Right lung (tissue), 10 donors: ENCODE data around the gene KIF24. TPM values are rescaled to one million over a fixed set of nuclear protein-coding genes. Genes with fewer than 3 reads are reported as not detected.
A peak's percentile ranks its signal among the peaks of the same experiment; 100 is the strongest.
"Not testable (repeated sequence)": the region's sequence is repeated elsewhere in the genome, so short reads cannot be mapped to it uniquely, and the experiment has no call there.

Experiments used
- DNase-seq, 2 donors: peaks; one replicate each; pipeline ENCODE4 v3.0.0-alpha.2; 2013
- long read RNA-seq, 8 donors: transcript quantifications; one replicate each; lab custom pipeline, GENCODE V29; 2026
- polyA plus RNA-seq, 5 donors: library from polyadenylated mRNA; unstranded; fragments of 120-200 nt; gene quantifications; one replicate each; pipeline versions ENCODE4 v1.2.1 to v1.2.3, GENCODE V29; 2013; ENCODE audit warnings: inconsistent platforms in 1 of 5, low replicate concordance in 1 of 5; ENCODE audit not compliant: insufficient read length in 5 of 5, insufficient read depth in 1 of 5

The KIF24 gene
- 1 to 10 TPM; 4.2 to 6.7 (median 5.5) TPM for polyA plus RNA-seq
- long read RNA-seq, donor 1, result 0 reads
- long read RNA-seq, donor 2, result 0 reads
- long read RNA-seq, donor 3, result 0 reads
- long read RNA-seq, donor 4, result 0 reads
- long read RNA-seq, donor 5, partial matches to known transcripts, result 17 of 25 reads
- long read RNA-seq, donor 5, other reads (novel, unspliced or antisense), result 8 of 25 reads
- long read RNA-seq, donor 6, result 0 reads
- long read RNA-seq, donor 7, result 0 reads
- long read RNA-seq, donor 8, result 0 reads

- peak; percentile 98 to 99 for DNase-seq
Observed at GRCh38 chr9:34328987-34329832, at the start of gene KIF24, which contains the start of gene NUDT2. TSS of gene KIF24 (minus strand) at chr9:34329268. CDS start at chr9:34311346, 17,922 bp downstream. TSS of gene NUDT2 (plus strand) at chr9:34329569. CDS start at chr9:34339040, 9,471 bp downstream.

GRCh38 chr9:34378376-34379060, 49.5 kb upstream of the KIF24 start:
- no peak for DNase-seq

GRCh38 chr9:34377404-34377746, 48.3 kb upstream of the KIF24 start:
- no peak for DNase-seq

GRCh38 chr9:34376596-34377403, 47.7 kb upstream of the KIF24 start, which contains the start of gene MYORG:
TSS of gene MYORG (minus strand) at chr9:34376898. CDS start at chr9:34372943, 3,955 bp downstream.
- DNase-seq, result peak; percentile 81 to 85

GRCh38 chr9:34375901-34376595, 47.0 kb upstream of the KIF24 start:
- DNase-seq, result no peak

- DNase-seq, result no peak
Observed at GRCh38 chr9:34374905-34375552, 46.0 kb upstream of the KIF24 start.

- no peak for DNase-seq
Observed at GRCh38 chr9:34374339-34374738, 45.3 kb upstream of the KIF24 start.

GRCh38 chr9:34373749-34374148, 44.7 kb upstream of the KIF24 start:
- no peak for DNase-seq

- DNase-seq, result no peak
Observed at GRCh38 chr9:34372467-34373011, 43.5 kb upstream of the KIF24 start.

- DNase-seq, result no peak
Observed at GRCh38 chr9:34371886-34372466, 42.9 kb upstream of the KIF24 start.

- DNase-seq, result no peak
Observed at GRCh38 chr9:34370970-34371880, 42.2 kb upstream of the KIF24 start.

GRCh38 chr9:34370335-34370969, 41.4 kb upstream of the KIF24 start:
- DNase-seq, result no peak

GRCh38 chr9:34369636-34370035, 40.6 kb upstream of the KIF24 start:
- no peak for DNase-seq

GRCh38 chr9:34368796-34369195, 39.7 kb upstream of the KIF24 start:
- DNase-seq, result not testable (repeated sequence)

GRCh38 chr9:34367751-34368410, 38.8 kb upstream of the KIF24 start:
- DNase-seq, result not testable (repeated sequence)

- DNase-seq, result no peak
Observed at GRCh38 chr9:34366365-34366764, 37.3 kb upstream of the KIF24 start.

GRCh38 chr9:34365282-34365681, 36.2 kb upstream of the KIF24 start:
- no peak for DNase-seq
